GM18526 (cell line): Measurements from ENCODE around the gene SCYL1.

ENCODE experiments used
- POLR2A ChIP-seq: IDR thresholded peaks from 3 replicates; pipeline ENCODE4 v1.6.1; 2011; ENCODE audit not compliant: insufficient read length; ENCODE audit errors: extremely low read depth

SCYL1 gene

DNA sequence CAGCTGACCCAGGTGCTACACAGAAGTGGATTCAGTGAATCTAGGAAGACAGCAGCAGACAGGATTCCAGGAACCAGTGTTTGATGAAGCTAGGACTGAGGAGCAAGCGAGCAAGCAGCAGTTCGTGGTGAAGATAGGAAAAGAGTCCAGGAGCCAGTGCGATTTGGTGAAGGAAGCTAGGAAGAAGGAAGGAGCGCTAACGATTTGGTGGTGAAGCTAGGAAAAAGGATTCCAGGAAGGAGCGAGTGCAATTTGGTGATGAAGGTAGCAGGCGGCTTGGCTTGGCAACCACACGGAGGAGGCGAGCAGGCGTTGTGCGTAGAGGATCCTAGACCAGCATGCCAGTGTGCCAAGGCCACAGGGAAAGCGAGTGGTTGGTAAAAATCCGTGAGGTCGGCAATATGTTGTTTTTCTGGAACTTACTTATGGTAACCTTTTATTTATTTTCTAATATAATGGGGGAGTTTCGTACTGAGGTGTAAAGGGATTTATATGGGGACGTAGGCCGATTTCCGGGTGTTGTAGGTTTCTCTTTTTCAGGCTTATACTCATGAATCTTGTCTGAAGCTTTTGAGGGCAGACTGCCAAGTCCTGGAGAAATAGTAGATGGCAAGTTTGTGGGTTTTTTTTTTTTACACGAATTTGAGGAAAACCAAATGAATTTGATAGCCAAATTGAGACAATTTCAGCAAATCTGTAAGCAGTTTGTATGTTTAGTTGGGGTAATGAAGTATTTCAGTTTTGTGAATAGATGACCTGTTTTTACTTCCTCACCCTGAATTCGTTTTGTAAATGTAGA lies 24.3 kb upstream of the SCYL1 start:
- TF ChIP-seq POLR2A, result no peak

DNA sequence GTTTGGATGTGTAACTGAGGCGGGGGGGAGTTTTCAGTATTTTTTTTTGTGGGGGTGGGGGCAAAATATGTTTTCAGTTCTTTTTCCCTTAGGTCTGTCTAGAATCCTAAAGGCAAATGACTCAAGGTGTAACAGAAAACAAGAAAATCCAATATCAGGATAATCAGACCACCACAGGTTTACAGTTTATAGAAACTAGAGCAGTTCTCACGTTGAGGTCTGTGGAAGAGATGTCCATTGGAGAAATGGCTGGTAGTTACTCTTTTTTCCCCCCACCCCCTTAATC lies 23.8 kb upstream of the SCYL1 start:
- no peak for TF ChIP-seq POLR2A

DNA sequence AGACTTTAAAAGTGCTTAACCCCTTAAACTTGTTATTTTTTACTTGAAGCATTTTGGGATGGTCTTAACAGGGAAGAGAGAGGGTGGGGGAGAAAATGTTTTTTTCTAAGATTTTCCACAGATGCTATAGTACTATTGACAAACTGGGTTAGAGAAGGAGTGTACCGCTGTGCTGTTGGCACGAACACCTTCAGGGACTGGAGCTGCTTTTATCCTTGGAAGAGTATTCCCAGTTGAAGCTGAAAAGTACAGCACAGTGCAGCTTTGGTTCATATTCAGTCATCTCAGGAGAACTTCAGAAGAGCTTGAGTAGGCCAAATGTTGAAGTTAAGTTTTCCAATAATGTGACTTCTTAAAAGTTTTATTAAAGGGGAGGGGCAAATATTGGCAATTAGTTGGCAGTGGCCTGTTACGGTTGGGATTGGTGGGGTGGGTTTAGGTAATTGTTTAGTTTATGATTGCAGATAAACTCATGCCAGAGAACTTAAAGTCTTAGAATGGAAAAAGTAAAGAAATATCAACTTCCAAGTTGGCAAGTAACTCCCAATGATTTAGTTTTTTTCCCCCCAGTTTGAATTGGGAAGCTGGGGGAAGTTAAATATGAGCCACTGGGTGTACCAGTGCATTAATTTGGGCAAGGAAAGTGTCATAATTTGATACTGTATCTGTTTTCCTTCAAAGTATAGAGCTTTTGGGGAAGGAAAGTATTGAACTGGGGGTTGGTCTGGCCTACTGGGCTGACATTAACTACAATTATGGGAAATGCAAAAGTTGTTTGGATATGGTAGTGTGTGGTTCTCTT lies 23.2 kb upstream of the SCYL1 start:
- TF ChIP-seq POLR2A, result no peak

DNA sequence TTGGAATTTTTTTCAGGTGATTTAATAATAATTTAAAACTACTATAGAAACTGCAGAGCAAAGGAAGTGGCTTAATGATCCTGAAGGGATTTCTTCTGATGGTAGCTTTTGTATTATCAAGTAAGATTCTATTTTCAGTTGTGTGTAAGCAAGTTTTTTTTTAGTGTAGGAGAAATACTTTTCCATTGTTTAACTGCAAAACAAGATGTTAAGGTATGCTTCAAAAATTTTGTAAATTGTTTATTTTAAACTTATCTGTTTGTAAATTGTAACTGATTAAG lies 22.7 kb upstream of the SCYL1 start:
- no peak for TF ChIP-seq POLR2A

DNA sequence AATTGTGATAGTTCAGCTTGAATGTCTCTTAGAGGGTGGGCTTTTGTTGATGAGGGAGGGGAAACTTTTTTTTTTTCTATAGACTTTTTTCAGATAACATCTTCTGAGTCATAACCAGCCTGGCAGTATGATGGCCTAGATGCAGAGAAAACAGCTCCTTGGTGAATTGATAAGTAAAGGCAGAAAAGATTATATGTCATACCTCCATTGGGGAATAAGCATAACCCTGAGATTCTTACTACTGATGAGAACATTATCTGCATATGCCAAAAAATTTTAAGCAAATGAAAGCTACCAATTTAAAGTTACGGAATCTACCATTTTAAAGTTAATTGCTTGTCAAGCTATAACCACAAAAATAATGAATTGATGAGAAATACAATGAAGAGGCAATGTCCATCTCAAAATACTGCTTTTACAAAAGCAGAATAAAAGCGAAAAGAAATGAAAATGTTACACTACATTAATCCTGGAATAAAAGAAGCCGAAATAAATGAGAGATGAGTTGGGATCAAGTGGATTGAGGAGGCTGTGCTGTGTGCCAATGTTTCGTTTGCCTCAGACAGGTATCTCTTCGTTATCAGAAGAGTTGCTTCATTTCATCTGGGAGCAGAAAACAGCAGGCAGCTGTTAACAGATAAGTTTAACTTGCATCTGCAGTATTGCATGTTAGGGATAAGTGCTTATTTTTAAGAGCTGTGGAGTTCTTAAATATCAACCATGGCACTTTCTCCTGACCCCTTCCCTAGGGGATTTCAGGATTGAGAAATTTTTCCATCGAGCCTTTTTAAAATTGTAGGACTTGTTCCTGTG lies 22.1 kb upstream of the SCYL1 start:
- TF ChIP-seq POLR2A, result no peak

DNA sequence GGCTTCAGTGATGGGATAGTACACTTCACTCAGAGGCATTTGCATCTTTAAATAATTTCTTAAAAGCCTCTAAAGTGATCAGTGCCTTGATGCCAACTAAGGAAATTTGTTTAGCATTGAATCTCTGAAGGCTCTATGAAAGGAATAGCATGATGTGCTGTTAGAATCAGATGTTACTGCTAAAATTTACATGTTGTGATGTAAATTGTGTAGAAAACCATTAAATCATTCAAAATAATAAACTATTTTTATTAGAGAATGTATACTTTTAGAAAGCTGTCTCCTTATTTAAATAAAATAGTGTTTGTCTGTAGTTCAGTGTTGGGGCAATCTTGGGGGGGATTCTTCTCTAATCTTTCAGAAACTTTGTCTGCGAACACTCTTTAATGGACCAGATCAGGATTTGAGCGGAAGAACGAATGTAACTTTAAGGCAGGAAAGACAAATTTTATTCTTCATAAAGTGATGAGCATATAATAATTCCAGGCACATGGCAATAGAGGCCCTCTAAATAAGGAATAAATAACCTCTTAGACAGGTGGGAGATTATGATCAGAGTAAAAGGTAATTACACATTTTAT lies 21.4 kb upstream of the SCYL1 start:
- TF ChIP-seq POLR2A, result no peak

DNA sequence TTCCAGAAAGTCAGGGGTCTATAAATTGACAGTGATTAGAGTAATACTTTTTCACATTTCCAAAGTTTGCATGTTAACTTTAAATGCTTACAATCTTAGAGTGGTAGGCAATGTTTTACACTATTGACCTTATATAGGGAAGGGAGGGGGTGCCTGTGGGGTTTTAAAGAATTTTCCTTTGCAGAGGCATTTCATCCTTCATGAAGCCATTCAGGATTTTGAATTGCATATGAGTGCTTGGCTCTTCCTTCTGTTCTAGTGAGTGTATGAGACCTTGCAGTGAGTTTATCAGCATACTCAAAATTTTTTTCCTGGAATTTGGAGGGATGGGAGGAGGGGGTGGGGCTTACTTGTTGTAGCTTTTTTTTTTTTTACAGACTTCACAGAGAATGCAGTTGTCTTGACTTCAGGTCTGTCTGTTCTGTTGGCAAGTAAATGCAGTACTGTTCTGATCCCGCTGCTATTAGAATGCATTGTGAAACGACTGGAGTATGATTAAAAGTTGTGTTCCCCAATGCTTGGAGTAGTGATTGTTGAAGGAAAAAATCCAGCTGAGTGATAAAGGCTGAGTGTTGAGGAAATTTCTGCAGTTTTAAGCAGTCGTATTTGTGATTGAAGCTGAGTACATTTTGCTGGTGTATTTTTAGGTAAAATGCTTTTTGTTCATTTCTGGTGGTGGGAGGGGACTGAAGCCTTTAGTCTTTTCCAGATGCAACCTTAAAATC lies 20.8 kb upstream of the SCYL1 start:
- TF ChIP-seq POLR2A, result no peak

DNA sequence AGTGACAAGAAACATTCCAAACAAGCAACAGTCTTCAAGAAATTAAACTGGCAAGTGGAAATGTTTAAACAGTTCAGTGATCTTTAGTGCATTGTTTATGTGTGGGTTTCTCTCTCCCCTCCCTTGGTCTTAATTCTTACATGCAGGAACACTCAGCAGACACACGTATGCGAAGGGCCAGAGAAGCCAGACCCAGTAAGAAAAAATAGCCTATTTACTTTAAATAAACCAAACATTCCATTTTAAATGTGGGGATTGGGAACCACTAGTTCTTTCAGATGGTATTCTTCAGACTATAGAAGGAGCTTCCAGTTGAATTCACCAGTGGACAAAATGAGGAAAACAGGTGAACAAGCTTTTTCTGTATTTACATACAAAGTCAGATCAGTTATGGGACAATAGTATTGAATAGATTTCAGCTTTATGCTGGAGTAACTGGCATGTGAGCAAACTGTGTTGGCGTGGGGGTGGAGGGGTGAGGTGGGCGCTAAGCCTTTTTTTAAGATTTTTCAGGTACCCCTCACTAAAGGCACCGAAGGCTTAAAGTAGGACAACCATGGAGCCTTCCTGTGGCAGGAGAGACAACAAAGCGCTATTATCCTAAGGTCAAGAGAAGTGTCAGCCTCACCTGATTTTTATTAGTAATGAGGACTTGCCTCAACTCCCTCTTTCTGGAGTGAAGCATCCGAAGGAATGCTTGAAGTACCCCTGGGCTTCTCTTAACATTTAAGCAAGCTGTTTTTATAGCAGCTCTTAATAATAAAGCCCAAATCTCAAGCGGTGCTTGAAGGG lies 20.0 kb upstream of the SCYL1 start:
- TF ChIP-seq POLR2A, result no peak

DNA sequence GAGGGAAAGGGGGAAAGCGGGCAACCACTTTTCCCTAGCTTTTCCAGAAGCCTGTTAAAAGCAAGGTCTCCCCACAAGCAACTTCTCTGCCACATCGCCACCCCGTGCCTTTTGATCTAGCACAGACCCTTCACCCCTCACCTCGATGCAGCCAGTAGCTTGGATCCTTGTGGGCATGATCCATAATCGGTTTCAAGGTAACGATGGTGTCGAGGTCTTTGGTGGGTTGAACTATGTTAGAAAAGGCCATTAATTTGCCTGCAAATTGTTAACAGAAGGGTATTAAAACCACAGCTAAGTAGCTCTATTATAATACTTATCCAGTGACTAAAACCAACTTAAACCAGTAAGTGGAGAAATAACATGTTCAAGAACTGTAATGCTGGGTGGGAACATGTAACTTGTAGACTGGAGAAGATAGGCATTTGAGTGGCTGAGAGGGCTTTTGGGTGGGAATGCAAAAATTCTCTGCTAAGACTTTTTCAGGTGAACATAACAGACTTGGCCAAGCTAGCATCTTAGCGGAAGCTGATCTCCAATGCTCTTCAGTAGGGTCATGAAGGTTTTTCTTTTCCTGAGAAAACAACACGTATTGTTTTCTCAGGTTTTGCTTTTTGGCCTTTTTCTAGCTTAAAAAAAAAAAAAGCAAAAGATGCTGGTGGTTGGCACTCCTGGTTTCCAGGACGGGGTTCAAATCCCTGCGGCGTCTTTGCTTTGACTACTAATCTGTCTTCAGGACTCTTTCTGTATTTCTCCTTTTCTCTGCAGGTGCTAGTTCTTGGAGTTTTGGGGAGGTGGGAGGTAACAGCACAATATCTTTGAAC lies 19.2 kb upstream of the SCYL1 start:
- no peak for TF ChIP-seq POLR2A

DNA sequence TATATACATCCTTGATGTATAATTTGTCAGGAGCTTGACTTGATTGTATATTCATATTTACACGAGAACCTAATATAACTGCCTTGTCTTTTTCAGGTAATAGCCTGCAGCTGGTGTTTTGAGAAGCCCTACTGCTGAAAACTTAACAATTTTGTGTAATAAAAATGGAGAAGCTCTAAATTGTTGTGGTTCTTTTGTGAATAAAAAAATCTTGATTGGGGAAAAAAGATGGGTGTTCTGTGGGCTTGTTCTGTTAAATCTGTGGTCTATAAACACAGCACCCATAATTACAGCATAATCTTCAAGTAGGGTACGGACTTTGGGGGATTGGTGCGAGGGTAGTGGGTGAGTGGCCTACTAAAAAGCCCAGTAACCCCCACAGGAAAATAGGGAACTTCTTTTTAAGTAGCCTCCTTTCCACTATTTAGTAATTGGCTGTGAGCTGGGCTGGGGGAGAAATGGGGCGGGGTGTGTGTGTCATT lies 18.6 kb upstream of the SCYL1 start:
- TF ChIP-seq POLR2A, result no peak

DNA sequence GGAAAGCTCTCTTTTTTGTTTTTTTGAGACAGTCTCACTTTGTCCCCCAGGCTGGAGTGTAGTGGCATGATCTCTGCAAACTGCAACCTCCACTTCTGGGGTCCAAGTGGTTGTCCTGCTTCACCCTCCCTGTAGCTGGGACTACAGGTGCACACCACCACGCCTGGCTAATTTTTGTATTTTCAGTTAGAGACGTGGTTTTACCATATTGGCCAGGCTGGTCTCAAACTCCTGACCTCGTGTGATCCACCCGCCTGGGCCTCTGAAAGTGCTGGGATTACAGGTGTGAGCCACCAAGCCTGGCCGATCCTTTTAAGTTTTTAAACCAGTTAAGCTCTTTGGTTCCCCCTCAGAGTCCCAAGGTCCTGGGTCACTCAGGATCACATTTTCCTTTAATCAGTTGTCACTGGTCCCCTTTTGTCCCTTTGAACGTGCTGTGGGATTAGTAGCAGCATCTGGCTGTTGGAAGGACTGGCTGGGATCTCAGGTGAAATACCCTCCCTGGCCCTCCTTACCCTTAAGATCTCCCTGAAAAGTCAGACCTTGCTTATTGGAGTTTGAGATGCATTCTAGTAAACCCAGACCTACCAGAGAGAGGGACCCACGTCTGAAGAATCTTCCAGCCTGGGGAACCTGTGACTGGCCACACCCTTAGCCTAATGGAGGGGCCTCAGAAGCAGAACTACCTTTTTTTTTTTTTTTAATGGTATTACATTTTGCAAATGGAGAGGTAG lies 17.9 kb upstream of the SCYL1 start:
- no peak for TF ChIP-seq POLR2A

DNA sequence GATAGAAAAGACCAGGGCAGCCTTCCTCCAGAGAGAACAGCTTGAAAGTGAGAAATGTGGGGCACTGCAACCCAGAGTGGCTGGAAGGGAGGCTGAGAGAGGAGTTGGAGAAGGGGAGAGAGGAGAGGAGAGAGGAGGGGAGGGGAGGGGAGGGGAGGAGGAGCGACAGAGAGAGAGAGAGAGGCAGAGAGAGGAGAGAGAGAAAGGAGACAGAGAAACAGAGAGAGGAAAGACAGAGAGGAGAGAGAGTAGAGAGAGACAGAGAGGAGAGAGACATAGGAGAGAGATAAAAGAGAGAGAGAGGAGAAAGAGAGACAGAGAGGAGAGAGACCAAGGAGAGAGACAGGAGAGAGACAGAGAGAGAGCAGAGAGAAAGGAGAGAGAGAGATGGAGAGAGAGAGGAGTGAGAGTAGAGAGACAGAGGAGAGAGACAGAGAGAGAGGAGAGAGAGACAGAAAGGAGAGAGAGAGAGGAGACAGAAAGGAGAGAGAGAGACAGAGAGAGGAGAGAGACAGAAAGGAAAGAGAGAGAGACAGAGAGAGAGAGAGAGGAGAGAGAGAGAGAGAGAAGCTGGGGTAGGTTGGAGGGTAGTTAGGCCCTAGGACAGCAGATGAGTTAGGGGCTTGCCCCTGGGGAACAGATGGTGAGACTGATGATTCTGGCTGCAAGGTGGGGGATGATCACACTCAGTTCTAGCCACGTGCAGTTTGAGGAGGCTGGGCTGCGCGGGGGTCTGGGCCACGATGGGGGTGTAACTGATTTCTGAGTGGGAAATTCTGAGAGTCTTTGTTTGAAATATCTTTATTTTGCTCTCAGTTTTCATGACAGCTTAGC lies 8.5 kb upstream of the SCYL1 start:
- TF ChIP-seq POLR2A, result no peak
